SK-N-SH (cell line): Measurements from ENCODE around the gene PPP1R1B. TPM values are rescaled to one million over a fixed set of nuclear protein-coding genes. Genes with fewer than 3 reads are reported as not detected.

Experiments
- CTCF ChIA-PET: fragments of 300-600, 350-600 bp; formaldehyde crosslinking; extraction: SDS; loops from one replicate; lab custom pipeline; 2021; lab: Yijun Ruan, JAX
- POLR2A ChIA-PET: fragments of 350-600 bp; sonication (Branson Sonifier 250); formaldehyde crosslinking; extraction: SDS; loops from one replicate; lab custom pipeline; 2020; ENCODE audit warnings: antibody characterized with exemption, inconsistent platforms; lab: Yijun Ruan, JAX
- DNase-seq: peaks from one replicate; pipeline ENCODE4 v3.0.0; 2012
- H2AFZ ChIP-seq: fragments of 200-600 bp; sonication (generic); 2 replicates; pipeline ENCODE4 v1.8.1; 2016; ENCODE audit warnings: antibody characterized with exemption, mild to moderate bottlenecking, low read depth
- H3F3A ChIP-seq: fragments of 200-600 bp; sonication (generic); replicated peaks from 2 replicates; pipeline ENCODE3; 2016; ENCODE audit warnings: antibody characterized with exemption, mild to moderate bottlenecking; ENCODE audit not compliant: insufficient read depth
- H3K27ac ChIP-seq, 2 experiments: fragments of 200-500 bp in 1 of 2; fragments of 200-600 bp in 1 of 2; sonication (Bioruptor generic) in 1 of 2; sonication (generic), shearing (Covaris generic) in 1 of 2; 2 replicates each; pipeline versions ENCODE4 v1.5.1 to v1.6.1; 2014 to 2016; ENCODE audit warnings: low read depth in 2 of 2, inconsistent platforms in 1 of 2, low read length in 1 of 2, mild to moderate bottlenecking in 1 of 2, mixed read lengths in 1 of 2
- H3K27me3 ChIP-seq: fragments of 200-600 bp; sonication (generic), shearing (Covaris generic); 2 replicates; pipeline ENCODE4 v1.6.1; 2016; ENCODE audit warnings: mixed run types; ENCODE audit not compliant: insufficient read depth
- H3K36me3 ChIP-seq, 2 experiments: fragments of 200-500 bp in 1 of 2; fragments of 200-600 bp in 1 of 2; sonication (Bioruptor generic) in 1 of 2; sonication (generic) in 1 of 2; replicated peaks in 1 of 2; 2 replicates each; pipeline versions ENCODE3 to v1.5.1; 2014 to 2016; ENCODE audit warnings: low read length in 1 of 2, mild to moderate bottlenecking in 1 of 2; ENCODE audit not compliant: insufficient read depth in 2 of 2, control insufficient read depth in 1 of 2
- H3K4me1 ChIP-seq, 2 experiments: fragments of 200-500 bp in 1 of 2; fragments of 200-600 bp in 1 of 2; sonication (Bioruptor generic) in 1 of 2; sonication (generic), shearing (Covaris generic) in 1 of 2; 2 replicates each; pipeline versions ENCODE4 v1.5.1 to v1.6.1; 2014 to 2016; ENCODE audit warnings: low read depth in 1 of 2, low read length in 1 of 2, mixed run types in 1 of 2; ENCODE audit not compliant: insufficient read depth in 2 of 2, control insufficient read depth in 1 of 2
- H3K4me2 ChIP-seq: fragments of 200-600 bp; sonication (generic), shearing (Covaris generic); 2 replicates; pipeline ENCODE4 v1.6.1; 2017; ENCODE audit warnings: mixed run types
- H3K4me3 ChIP-seq, 2 experiments: fragments of 200-500 bp in 1 of 2; fragments of 200-600 bp in 1 of 2; sonication (Bioruptor generic) in 1 of 2; sonication (generic), shearing (Covaris generic) in 1 of 2; 2 replicates each; pipeline versions ENCODE4 v1.5.1 to v1.8.1; 2014 to 2016; ENCODE audit warnings: low read depth in 2 of 2, inconsistent platforms in 1 of 2, low read length in 1 of 2, mild to moderate bottlenecking in 1 of 2, mixed read lengths in 1 of 2, moderate library complexity in 1 of 2
- H3K79me2 ChIP-seq: fragments of 200-600 bp; sonication (generic); 2 replicates; pipeline ENCODE4 v1.8.1; 2017; ENCODE audit warnings: mild to moderate bottlenecking; ENCODE audit not compliant: insufficient read depth
- H3K9ac ChIP-seq: fragments of 200-600 bp; sonication (generic); 2 replicates; pipeline ENCODE4 v1.6.1; 2017; ENCODE audit warnings: mixed run types
- H3K9me2 ChIP-seq: fragments of 200-600 bp; sonication (generic); 2 replicates; pipeline ENCODE4 v1.6.1; 2017; ENCODE audit warnings: mixed run types
- H3K9me3 ChIP-seq: fragments of 200-600 bp; sonication (generic); 2 replicates; pipeline ENCODE4 v1.6.1; 2017; ENCODE audit warnings: mixed run types, mild to moderate bottlenecking, moderate library complexity
- H4K20me1 ChIP-seq: fragments of 200-600 bp; sonication (generic); 2 replicates; pipeline ENCODE4 v1.6.1; 2017; ENCODE audit warnings: mild to moderate bottlenecking, mixed run types; ENCODE audit not compliant: insufficient read depth
- CHD2 ChIP-seq: fragments of 150-350 bp; IDR thresholded peaks from 2 replicates; pipeline ENCODE4 v1.6.1; 2018; ENCODE audit warnings: low read length; ENCODE audit not compliant: partially characterized antibody
- CTCF ChIP-seq: fragments of 200-600 bp; sonication (generic); IDR thresholded peaks from 2 replicates; pipeline ENCODE4 v1.6.1; 2017; ENCODE audit warnings: antibody characterized with exemption, mild to moderate bottlenecking, moderate library complexity
- FOXJ3 ChIP-seq: sonication (generic); formaldehyde crosslinking; IDR thresholded peaks from 2 replicates; pipeline ENCODE4 v1.5.1; 2020; ENCODE audit warnings: mild to moderate bottlenecking, missing genetic modification reagents
- GATA2 ChIP-seq: sonication (generic); formaldehyde crosslinking; IDR thresholded peaks from 2 replicates; pipeline ENCODE4 v1.5.0; 2020; ENCODE audit warnings: mild to moderate bottlenecking, missing genetic modification reagents
- IRF3 ChIP-seq: fragments of 150-350 bp; IDR thresholded peaks from 2 replicates; pipeline ENCODE4 v1.6.1; 2016; ENCODE audit warnings: mild to moderate bottlenecking, low read depth, low read length
- MEF2A ChIP-seq: IDR thresholded peaks from 2 replicates; pipeline ENCODE4 v1.4.0; 2012; ENCODE audit warnings: low read depth, borderline replicate concordance
- RCOR1 ChIP-seq: fragments of 150-350 bp; IDR thresholded peaks from 2 replicates; pipeline ENCODE4 v1.6.1; 2017; ENCODE audit warnings: antibody characterized with exemption, low read length
- SIN3A ChIP-seq: IDR thresholded peaks from 2 replicates; pipeline ENCODE4 v1.6.1; 2012; ENCODE audit warnings: low read depth, mild to moderate bottlenecking, low read length, moderate library complexity, borderline replicate concordance
- SMC3 ChIP-seq: IDR thresholded peaks from 2 replicates; pipeline ENCODE4 v1.6.1; 2012; ENCODE audit warnings: low read depth, low read length, improper control_type of control experiment
- TAF1 ChIP-seq: IDR thresholded peaks from 2 replicates; pipeline ENCODE4 v1.6.1; 2012; ENCODE audit warnings: low read depth, mild to moderate bottlenecking, low read length, moderate library complexity, borderline replicate concordance
- TCF12 ChIP-seq: IDR thresholded peaks from 2 replicates; pipeline ENCODE4 v1.4.0; 2012
- TEAD4 ChIP-seq: IDR thresholded peaks from 2 replicates; pipeline ENCODE4 v1.4.0; 2012; ENCODE audit warnings: mild to moderate bottlenecking, borderline replicate concordance; ENCODE audit not compliant: insufficient read depth
- USF1 ChIP-seq: IDR thresholded peaks from 2 replicates; pipeline ENCODE4 v1.4.0; 2012; ENCODE audit warnings: low read depth, borderline replicate concordance
- USF2 ChIP-seq: fragments of 150-350 bp; IDR thresholded peaks from 2 replicates; pipeline ENCODE4 v1.6.1; 2017; ENCODE audit warnings: antibody characterized with exemption, low read length, low read depth, borderline replicate concordance
- WGBS: methylation state at CpG from one replicate; pipeline ENCODE4 v1.1.6; 2017; ENCODE audit warnings: low lambda C conversion rate; 5-methylcytosine and 5-hydroxymethylcytosine counted together
- polyA plus RNA-seq, 3 experiments: library from polyadenylated mRNA; depleted of rRNA; stranded (reverse); fragments of >200 nt; gene quantifications; 2 replicates each; pipeline ENCODE4 v1.2.3, GENCODE V29; 2012

Gene PPP1R1B
- polyA plus RNA-seq, 1 of the 3 experiments (the other 2 are of a cell fraction), result 0.07 TPM

GRCh38 chr17:39655105-39655504 lies 28.4 kb downstream of the PPP1R1B start:
- H3F3A ChIP-seq, result no peaks in the 10 kb centered on the region
- peaks cover 0 to 4% of the 10 kb centered on the region in 2 experiments; a peak in 1 of 4 replicates for H3K4me1 ChIP-seq
- H3K4me3 ChIP-seq, result no peak overlapping the region
- no peak overlapping the region for H3K27ac ChIP-seq
- H3K9me2 ChIP-seq, result no peaks in the 10 kb centered on the region
- H3K79me2 ChIP-seq, result no peaks in the 10 kb centered on the region
- ChIA-PET CTCF (interaction anchor here (0.7 to 7.6 kb wide), 12 partner anchors 14 to 118 kb away, joined by 3 to 149 read pairs (median 8); partner anchors contain the start of genes ERBB2, PNMT, PPP1R1B and STARD3), POLR2A (interaction anchor here (0.7 kb wide), 1 partner anchor 10 kb away, joined by 8 read pairs; no protein-coding TSS in a partner anchor)
- H3K9me3 ChIP-seq, result no peaks in the 10 kb centered on the region
- no peak overlapping the region for H2AFZ ChIP-seq
- H3K9ac ChIP-seq, result no peak overlapping the region
- no peak for DNase-seq
- H3K27me3 ChIP-seq, result no peaks in the 10 kb centered on the region
- TF ChIP-seq SIN3A (no peak), RCOR1 (no peak), TAF1 (no peak), CTCF (no peak), USF1 (no peak), GATA2 (CRISPR knock-in tag) (no peak), SMC3 (no peak), MEF2A (no peak), IRF3 (no peak), TEAD4 (no peak), USF2 (no peak), CHD2 (no peak), FOXJ3 (no peak), TCF12 (no peak)
- H4K20me1 ChIP-seq, result peaks cover 7% of the 10 kb centered on the region; the same call in 1 of the 2 replicates
- 84% methylated on average over 2 of the region's 2 CpGs for WGBS
- no peak overlapping the region for H3K4me2 ChIP-seq
- peaks cover 0 to 19% of the 10 kb centered on the region in 2 experiments for H3K36me3 ChIP-seq
